ENCODE measurements around the gene KHSRP. TPM values are rescaled to one million over a fixed set of nuclear protein-coding genes. Genes with fewer than 3 reads are reported as not detected.

KHSRP gene, protein sequence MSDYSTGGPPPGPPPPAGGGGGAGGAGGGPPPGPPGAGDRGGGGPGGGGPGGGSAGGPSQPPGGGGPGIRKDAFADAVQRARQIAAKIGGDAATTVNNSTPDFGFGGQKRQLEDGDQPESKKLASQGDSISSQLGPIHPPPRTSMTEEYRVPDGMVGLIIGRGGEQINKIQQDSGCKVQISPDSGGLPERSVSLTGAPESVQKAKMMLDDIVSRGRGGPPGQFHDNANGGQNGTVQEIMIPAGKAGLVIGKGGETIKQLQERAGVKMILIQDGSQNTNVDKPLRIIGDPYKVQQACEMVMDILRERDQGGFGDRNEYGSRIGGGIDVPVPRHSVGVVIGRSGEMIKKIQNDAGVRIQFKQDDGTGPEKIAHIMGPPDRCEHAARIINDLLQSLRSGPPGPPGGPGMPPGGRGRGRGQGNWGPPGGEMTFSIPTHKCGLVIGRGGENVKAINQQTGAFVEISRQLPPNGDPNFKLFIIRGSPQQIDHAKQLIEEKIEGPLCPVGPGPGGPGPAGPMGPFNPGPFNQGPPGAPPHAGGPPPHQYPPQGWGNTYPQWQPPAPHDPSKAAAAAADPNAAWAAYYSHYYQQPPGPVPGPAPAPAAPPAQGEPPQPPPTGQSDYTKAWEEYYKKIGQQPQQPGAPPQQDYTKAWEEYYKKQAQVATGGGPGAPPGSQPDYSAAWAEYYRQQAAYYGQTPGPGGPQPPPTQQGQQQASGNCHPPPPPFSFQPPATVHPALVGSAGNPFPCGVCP
- total RNA-seq = 168 and 220 TPM in 2 replicates

GRCh38 chr19:6424195-6424938, at the start of gene KHSRP:
Gene KHSRP, minus strand, starts transcription at chr19:6424811. Its CDS starts 110 bp downstream, at chr19:6424701.

DNA sequence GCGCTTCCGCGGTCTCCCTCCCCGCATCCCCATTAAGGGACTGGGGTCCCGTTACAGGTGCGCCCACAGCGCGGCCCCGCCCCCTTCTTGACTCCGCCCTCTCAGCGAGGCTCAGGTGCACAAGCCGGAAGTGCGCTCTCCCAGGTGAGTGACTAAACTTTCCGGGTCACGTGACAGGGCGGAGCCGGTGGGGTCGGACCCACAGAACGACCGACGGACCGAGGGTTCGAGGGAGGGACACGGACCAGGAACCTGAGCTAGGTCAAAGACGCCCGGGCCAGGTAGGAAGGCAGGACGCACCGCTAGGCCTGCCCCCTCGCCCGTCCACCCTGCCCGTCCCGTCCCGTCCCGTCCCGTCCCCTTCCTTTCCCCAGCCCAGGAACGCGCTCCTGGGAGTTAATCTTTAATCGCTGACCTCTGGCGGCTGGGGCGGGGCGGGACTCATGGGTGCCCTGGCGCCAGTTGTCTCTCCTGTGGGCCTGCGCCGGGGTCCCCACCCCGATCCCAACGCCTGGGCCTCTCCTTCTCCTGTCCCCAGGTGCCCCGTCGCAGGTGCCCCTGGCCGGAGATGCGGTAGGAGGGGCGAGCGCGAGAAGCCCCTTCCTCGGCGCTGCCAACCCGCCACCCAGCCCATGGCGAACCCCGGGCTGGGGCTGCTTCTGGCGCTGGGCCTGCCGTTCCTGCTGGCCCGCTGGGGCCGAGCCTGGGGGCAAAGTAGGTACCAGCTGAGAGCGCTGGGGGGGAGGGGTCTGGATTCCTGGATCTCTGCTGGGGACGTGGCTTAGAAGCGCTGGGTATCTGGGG, 39.7 kb upstream of the KHSRP start, which contains the start of gene CRB3:
CRB3 (plus strand) TSS at position 202 of the 804 bp plus-strand sequence; CDS start at position 633, 431 bp downstream.

GRCh38 chr19:6459262-6460098, 34.9 kb upstream of the KHSRP start, which contains the start of gene SLC25A23:
Gene SLC25A23, minus strand, starts transcription at chr19:6459792. Its CDS starts 164 bp downstream, at chr19:6459628.

DNA sequence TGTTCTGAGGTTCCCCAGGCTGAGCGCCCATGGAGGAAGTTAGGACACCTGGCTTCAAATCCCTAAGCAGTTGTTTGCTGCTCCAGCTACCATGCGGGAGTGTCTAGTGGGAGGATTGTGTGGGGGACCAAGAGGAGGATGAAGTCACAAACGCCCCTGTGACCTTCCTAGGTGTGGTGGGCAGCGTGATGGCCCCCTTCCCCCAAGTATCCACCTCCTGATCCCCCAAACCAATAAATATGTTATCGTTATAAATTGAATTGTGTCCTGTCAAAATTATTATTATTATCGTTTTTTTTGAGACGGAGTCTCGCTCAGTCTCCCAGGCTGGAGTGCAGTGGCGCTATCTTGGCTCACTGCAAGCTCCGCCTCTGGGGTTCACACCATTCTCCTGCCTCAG, 9.1 kb upstream of the KHSRP start, which contains the start of gene SLC25A41:
SLC25A41 (minus strand) TSS at position 101 of the 400 bp plus-strand sequence; CDS start at position 31, 70 bp downstream.

DNA sequence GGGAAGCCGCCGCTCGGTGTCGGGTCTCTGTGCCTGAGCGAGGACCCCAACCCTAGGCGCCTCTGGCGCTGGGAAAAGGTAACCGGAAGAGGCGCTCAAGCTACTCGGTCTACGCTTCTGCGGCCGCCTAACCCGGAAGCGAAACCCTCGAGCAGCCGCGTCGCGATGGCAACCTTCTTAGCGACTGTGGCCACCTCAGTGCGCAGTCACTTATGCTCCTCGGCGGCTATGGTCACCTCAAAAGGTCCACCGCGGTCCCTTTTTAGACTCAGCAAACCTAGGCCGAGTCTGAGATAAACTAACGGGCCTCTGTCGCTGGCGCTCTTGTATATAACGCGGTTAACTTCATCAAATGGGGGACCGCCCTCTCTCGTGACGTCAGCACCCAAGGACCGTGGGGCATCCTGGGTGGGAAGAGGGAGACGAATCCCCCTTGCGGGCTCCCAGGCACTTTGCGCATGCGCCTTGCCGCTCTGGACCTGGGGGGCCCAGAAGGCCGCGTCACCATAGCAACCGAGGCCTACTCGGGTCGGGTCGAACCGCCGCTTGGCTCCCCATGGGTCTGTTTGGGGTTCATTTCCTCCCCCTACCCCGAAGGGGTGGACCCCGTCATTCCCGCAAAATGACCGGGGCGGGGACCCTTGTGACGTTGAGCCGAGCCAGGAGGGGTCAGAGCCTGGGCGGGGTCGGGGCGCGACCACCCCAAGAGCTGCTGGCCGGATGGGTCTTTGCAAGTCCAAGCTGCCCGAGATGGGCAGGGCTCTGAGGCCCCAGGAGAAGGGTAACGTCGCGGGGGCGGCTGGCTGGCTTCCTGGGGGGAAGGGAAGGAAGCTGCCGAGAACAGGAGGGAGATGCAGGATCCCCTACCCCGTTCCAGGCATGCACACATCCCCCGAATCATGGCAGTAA, 31.3 kb downstream of the KHSRP start, which contains the start of gene GTF2F1:
GTF2F1 (minus strand) TSS at position 91 of the 909 bp plus-strand sequence. CDS start 169 bp downstream, outside the sequence.

GRCh38 chr19:6375411-6376010, 49.1 kb downstream of the KHSRP start, which contains the start of gene PSPN:
Gene PSPN, minus strand, starts transcription at chr19:6375933. Its CDS starts 84 bp downstream, at chr19:6375849.

GRCh38 chr19:6372594-6373095, 52.0 kb downstream of the KHSRP start, which contains the start of gene ALKBH7:
Gene ALKBH7, plus strand, starts transcription at chr19:6372794. Its CDS starts 27 bp downstream, at chr19:6372821.

Other genes with a start within 250 kb of the KHSRP start
- 20.2 and 22.0 TPM in 2 replicates for gene MLLT1, start 144.8 kb downstream of the KHSRP start, total RNA-seq
- not detected in 2 replicates for gene ACER1, start 91.2 kb downstream of the KHSRP start, total RNA-seq
- 134 and 153 TPM in 2 replicates for gene CLPP, start 63.3 kb downstream of the KHSRP start, total RNA-seq
- gene ALKBH7, start 52.0 kb downstream of the KHSRP start, total RNA-seq = 23.7 and 27.7 TPM in 2 replicates
- gene PSPN, start 48.9 kb downstream of the KHSRP start, total RNA-seq = 0.84 and 3.9 TPM in 2 replicates
- 35.0 and 39.8 TPM in 2 replicates for gene GTF2F1, start 31.6 kb downstream of the KHSRP start, total RNA-seq
- not detected in 2 replicates for gene SLC25A41, start 9.0 kb upstream of the KHSRP start, total RNA-seq
- gene SLC25A23, start 35.0 kb upstream of the KHSRP start, total RNA-seq = 10.1 and 11.4 TPM in 2 replicates
- gene CRB3, start 39.5 kb upstream of the KHSRP start, total RNA-seq = not detected in 2 replicates
- gene DENND1C, start 57.0 kb upstream of the KHSRP start, total RNA-seq = not detected in 2 replicates
- gene TUBB4A, start 77.5 kb upstream of the KHSRP start, total RNA-seq = not detected in 2 replicates
- 1.0 and 1.3 TPM in 2 replicates for gene TNFSF9, start 106.2 kb upstream of the KHSRP start, total RNA-seq
- gene CD70, start 166.3 kb upstream of the KHSRP start, total RNA-seq = 0.33 and 2.8 TPM in 2 replicates
- gene TNFSF14, start 245.3 kb upstream of the KHSRP start, total RNA-seq = not detected in 2 replicates

All from mammary microvascular endothelial cell (primary cell).